IMR-90 (cell line): ENCODE measurements around the gene GPR160. TPM values are rescaled to one million over a fixed set of nuclear protein-coding genes. Genes with fewer than 3 reads are reported as not detected.

Experiments
- ATAC-seq: fragments of 200-7000 bp; cut with Tn5 transposase; 2 replicates; pipeline ENCODE4 v1.9.1; 2020; ENCODE audit warnings: low read depth, mild to moderate bottlenecking, moderate library complexity
- BruUV-seq: library from RNA; stranded (reverse); fragments of 400-500 nt; replicated peaks from 2 replicates; lab custom pipeline; 2021; lab: Mats Ljungman, UMichigan
- CTCF ChIA-PET: fragments of 300-600 bp; formaldehyde crosslinking; extraction: SDS; loops from one replicate; lab custom pipeline; 2021; ENCODE audit warnings: antibody characterized with exemption; lab: Yijun Ruan, JAX
- POLR2A ChIA-PET: fragments of 300-600 bp; sonication (Branson Sonifier 250); formaldehyde crosslinking; loops from one replicate; lab custom pipeline; 2022; ENCODE audit warnings: antibody characterized with exemption; ENCODE audit not compliant: unreplicated experiment; lab: Charles Lee
- DNase-seq: peaks from one replicate; pipeline ENCODE4 v3.0.0; 2013
- H2AFZ ChIP-seq: replicated peaks from 2 replicates; pipeline ENCODE3; 2013; ENCODE audit warnings: low read length, mild to moderate bottlenecking; ENCODE audit not compliant: poor library complexity
- H2AK5ac ChIP-seq: 2 replicates; pipeline ENCODE4 v1.6.1; 2013; ENCODE audit warnings: low read depth, low read length, inconsistent platforms
- H2AK9ac ChIP-seq: replicated peaks from 2 replicates; pipeline ENCODE3; 2013; ENCODE audit warnings: mild to moderate bottlenecking, low read depth, low read length, moderate library complexity; ENCODE audit not compliant: poor library complexity
- H2BK120ac ChIP-seq: 2 replicates; pipeline ENCODE4 v1.6.1; 2013; ENCODE audit warnings: low read depth, low read length, inconsistent platforms
- H2BK15ac ChIP-seq: 3 replicates; pipeline ENCODE4 v1.6.1; 2013; ENCODE audit warnings: low read depth, low read length, inconsistent platforms
- H2BK20ac ChIP-seq: 2 replicates; pipeline ENCODE4 v1.6.1; 2013; ENCODE audit warnings: low read depth, mild to moderate bottlenecking, inconsistent platforms, low read length, moderate library complexity
- H2BK5ac ChIP-seq: 2 replicates; pipeline ENCODE4 v1.6.1; 2013; ENCODE audit warnings: mild to moderate bottlenecking, low read depth, low read length, inconsistent platforms; ENCODE audit not compliant: poor library complexity, severe bottlenecking
- H3K14ac ChIP-seq: replicated peaks from 2 replicates; pipeline ENCODE4 v1.6.1; 2013; ENCODE audit warnings: low read depth, low read length, inconsistent platforms
- H3K18ac ChIP-seq: 2 replicates; pipeline ENCODE4 v1.6.1; 2013; ENCODE audit warnings: low read depth, low read length, control low read depth
- H3K23ac ChIP-seq: 2 replicates; pipeline ENCODE4 v1.6.1; 2013; ENCODE audit warnings: low read depth, low read length, inconsistent platforms
- H3K27ac ChIP-seq: 2 replicates; pipeline ENCODE4 v1.5.1; 2013; ENCODE audit warnings: mild to moderate bottlenecking, control low read depth, low read length; ENCODE audit not compliant: insufficient read depth
- H3K27me3 ChIP-seq: 2 replicates; pipeline ENCODE4 v1.6.1; 2013; ENCODE audit warnings: low read length; ENCODE audit not compliant: control insufficient read depth, insufficient read depth
- H3K36me3 ChIP-seq: 2 replicates; pipeline ENCODE4 v1.6.1; 2013; ENCODE audit warnings: low read length, mixed read lengths; ENCODE audit not compliant: control insufficient read depth, insufficient read depth
- H3K4ac ChIP-seq: 2 replicates; pipeline ENCODE4 v1.6.1; 2013; ENCODE audit warnings: low read depth, low read length, inconsistent platforms
- H3K4me1 ChIP-seq: 2 replicates; pipeline ENCODE4 v1.6.1; 2013; ENCODE audit warnings: low read length, mixed read lengths; ENCODE audit not compliant: control insufficient read depth, insufficient read depth
- H3K4me2 ChIP-seq: 2 replicates; pipeline ENCODE4 v1.6.1; 2013; ENCODE audit warnings: low read depth, mild to moderate bottlenecking, control low read depth, low read length, moderate library complexity
- H3K4me3 ChIP-seq: 2 replicates; pipeline ENCODE4 v1.5.1; 2013; ENCODE audit warnings: low read depth, mild to moderate bottlenecking, control low read depth, low read length, moderate library complexity; ENCODE audit not compliant: insufficient read depth
- H3K56ac ChIP-seq: 2 replicates; pipeline ENCODE4 v1.6.1; 2013; ENCODE audit warnings: low read length, inconsistent platforms; ENCODE audit not compliant: insufficient read depth; ENCODE audit errors: extremely low read depth
- H3K79me1 ChIP-seq, 2 experiments: 2 replicates each; pipeline ENCODE4 v1.6.1; 2013; ENCODE audit warnings: low read length in 2 of 2, inconsistent platforms in 1 of 2, low read depth in 1 of 2
- H3K9ac ChIP-seq: 2 replicates; pipeline ENCODE4 v1.6.1; 2013; ENCODE audit warnings: low read depth, low read length, control low read depth
- H3K9me1 ChIP-seq: 2 replicates; pipeline ENCODE4 v1.6.1; 2013; ENCODE audit warnings: low read length, inconsistent platforms; ENCODE audit not compliant: insufficient read depth
- H3K9me3 ChIP-seq: 2 replicates; pipeline ENCODE4 v1.6.1; 2013; ENCODE audit warnings: low read length; ENCODE audit not compliant: control insufficient read depth, insufficient read depth
- H4K20me1 ChIP-seq: 2 replicates; pipeline ENCODE4 v1.6.1; 2013; ENCODE audit warnings: low read length, inconsistent platforms; ENCODE audit not compliant: insufficient read depth
- H4K5ac ChIP-seq: 2 replicates; pipeline ENCODE4 v1.6.1; 2013; ENCODE audit warnings: mild to moderate bottlenecking, low read depth, low read length, control low read depth
- H4K8ac ChIP-seq, 2 experiments: 2 replicates each; pipeline ENCODE4 v1.6.1; 2013; ENCODE audit warnings: low read depth in 2 of 2, low read length in 2 of 2, control low read depth in 1 of 2, inconsistent platforms in 1 of 2
- H4K91ac ChIP-seq: 2 replicates; pipeline ENCODE4 v1.6.1; 2013; ENCODE audit warnings: low read depth, low read length, inconsistent platforms; ENCODE audit not compliant: insufficient read depth
- BHLHE40 ChIP-seq: fragments of 150-350 bp; IDR thresholded peaks from 2 replicates; pipeline ENCODE4 v1.6.1; 2016; ENCODE audit warnings: mild to moderate bottlenecking, low read depth, low read length
- CEBPB ChIP-seq: IDR thresholded peaks from 2 replicates; pipeline ENCODE4 v1.6.1; 2012; ENCODE audit warnings: low read depth, low read length, improper control_type of control experiment
- CHD1 ChIP-seq: IDR thresholded peaks from 2 replicates; pipeline ENCODE4 v1.6.1; 2012; ENCODE audit warnings: low read depth, low read length, improper control_type of control experiment
- CTCF ChIP-seq: conservative IDR thresholded peaks from 2 replicates; pipeline ENCODE4 v1.5.1; 2012; ENCODE audit warnings: mild to moderate bottlenecking, low read depth, low read length, improper control_type of control experiment
- ELK1 ChIP-seq: fragments of 150-350 bp; IDR thresholded peaks from 2 replicates; pipeline ENCODE4 v1.6.1; 2016; ENCODE audit warnings: low read depth, mild to moderate bottlenecking, low read length, moderate library complexity, borderline replicate concordance
- FOS ChIP-seq: fragments of 150-350 bp; IDR thresholded peaks from 2 replicates; pipeline ENCODE4 v1.6.1; 2016; ENCODE audit warnings: low read depth, low read length
- MAFK ChIP-seq: IDR thresholded peaks from 2 replicates; pipeline ENCODE4 v1.6.1; 2012; ENCODE audit warnings: low read depth, low read length, improper control_type of control experiment
- MAZ ChIP-seq: IDR thresholded peaks from 2 replicates; pipeline ENCODE4 v1.6.1; 2012; ENCODE audit warnings: low read depth, mild to moderate bottlenecking, low read length, improper control_type of control experiment, moderate library complexity, borderline replicate concordance
- MXI1 ChIP-seq: IDR thresholded peaks from 2 replicates; pipeline ENCODE4 v1.6.1; 2012; ENCODE audit warnings: low read depth, mild to moderate bottlenecking, low read length, moderate library complexity, borderline replicate concordance
- NFE2L2 ChIP-seq: fragments of 150-350 bp; IDR thresholded peaks from 2 replicates; pipeline ENCODE4 v1.6.1; 2016; ENCODE audit warnings: low read depth, mild to moderate bottlenecking, low read length
- POLR2A ChIP-seq: IDR thresholded peaks from 2 replicates; pipeline ENCODE4 v1.6.1; 2012; ENCODE audit warnings: mild to moderate bottlenecking, low read depth, low read length
- RAD21 ChIP-seq: IDR thresholded peaks from 2 replicates; pipeline ENCODE4 v1.6.1; 2012; ENCODE audit warnings: low read length, improper control_type of control experiment
- RCOR1 ChIP-seq: IDR thresholded peaks from 2 replicates; pipeline ENCODE4 v1.6.1; 2012; ENCODE audit warnings: mild to moderate bottlenecking, low read length, improper control_type of control experiment; ENCODE audit not compliant: insufficient replicate concordance
- RFX5 ChIP-seq: IDR thresholded peaks from 2 replicates; pipeline ENCODE4 v1.8.0; 2012; ENCODE audit warnings: low read depth, mild to moderate bottlenecking, low read length, moderate library complexity
- SMC3 ChIP-seq: fragments of 150-350 bp; IDR thresholded peaks from 2 replicates; pipeline ENCODE4 v1.6.1; 2016; ENCODE audit warnings: low read depth, mild to moderate bottlenecking, antibody characterized with exemption, low read length, moderate library complexity
- WGBS, 2 experiments: methylation state at CpG; one replicate each; pipeline versions ENCODE4 v1.1.5 to v1.1.7; 2013; ENCODE audit warnings: missing lambda C conversion rate in 2 of 2; ENCODE audit not compliant: insufficient read length in 1 of 2; ENCODE audit errors: extremely low coverage in 2 of 2; 5-methylcytosine and 5-hydroxymethylcytosine counted together
- dilution Hi-C: fragments of 300-500 bp; cut with HindIII; formaldehyde crosslinking; loops from one replicate; pipeline ENCODE4 v1.14.3; 2018; ENCODE audit warnings: low sequenced_read_pairs; ENCODE audit not compliant: unreplicated experiment
- in situ Hi-C: fragments of 300-500 bp; cut with MboI; formaldehyde crosslinking; loops from 3 replicates; pipeline ENCODE4 v1.14.3; 2019; ENCODE audit warnings: low sequenced_read_pairs, inconsistent platforms, mixed read lengths
- intact Hi-C: fragments of 100-400 bp; cut with micrococcal nuclease; formaldehyde crosslinking; loops from 2 replicates; pipeline ENCODE4 v1.10.0; 2022
- polyA plus RNA-seq, 3 experiments: library from polyadenylated mRNA; depleted of rRNA; stranded (reverse); fragments of >200 nt; gene quantifications; 2 replicates each; pipeline ENCODE4 v1.2.3, GENCODE V29; 2012; ENCODE audit warnings: low replicate concordance in 1 of 3
- total RNA-seq: library from RNA; depleted of rRNA; stranded (reverse); fragments of >200 nt; gene quantifications from 2 replicates; pipeline ENCODE4 v1.2.3, GENCODE V29; 2012

Gene GPR160
- total and polyA plus RNA-seq, 2 of the 4 experiments (the other 2 are of a cell fraction) = 0.09 to 0.18 TPM

- Histone ChIP-seq H4K8ac (no peak overlapping the region), H3K27ac (no peak overlapping the region), H3K9me1 (no peaks in the 10 kb centered on the region), H3K4me3 (no peak overlapping the region), H4K5ac (no peak overlapping the region), H3K4me2 (no peak overlapping the region), H3K36me3 (no peaks in the 10 kb centered on the region), H2BK5ac (no peak overlapping the region), H3K56ac (no peak overlapping the region), H2BK15ac (no peak overlapping the region), H2AK5ac (no peak overlapping the region), H3K9me3 (no peaks in the 10 kb centered on the region), H2AK9ac (no peak overlapping the region), H2AFZ (no peak overlapping the region), H3K14ac (no peak overlapping the region), H4K20me1 (no peaks in the 10 kb centered on the region), H3K18ac (no peak overlapping the region), H3K27me3 (no peaks in the 10 kb centered on the region), H3K79me1 (no peaks in the 10 kb centered on the region), H2BK20ac (no peak overlapping the region), H3K4ac (no peak overlapping the region), H4K91ac (no peak overlapping the region), H3K9ac (no peak overlapping the region), H3K23ac (no peak overlapping the region), H2BK120ac (no peak overlapping the region), H3K4me1 (no peaks in the 10 kb centered on the region)
- ChIA-PET POLR2A (no interaction called here), CTCF (no interaction called here)
- intact Hi-C loops = no loop called here
- WGBS, 2 experiments = 100% methylated on average over 1 of the region's 15 CpGs; no CpG with 5 or more reads in 1 of the 2 experiments
- no TSS peak for BruUV-seq
- dilution Hi-C loops = no loop called here
- no peak for ATAC-seq
- no peak for DNase-seq
- TF ChIP-seq SMC3 (no peak), CTCF (no peak), RFX5 (no peak), RCOR1 (no peak), BHLHE40 (no peak), MAZ (no peak), FOS (no peak), POLR2A (no peak), ELK1 (no peak), RAD21 (no peak), MXI1 (no peak), NFE2L2 (no peak), MAFK (no peak), CEBPB (no peak), CHD1 (no peak)
- in situ Hi-C loops = no loop called here
Measured at GRCh38 chr3:170063691-170064090, 25.9 kb downstream of the GPR160 start.
